ENCODE results near the gene TP53BP2.

DNA sequence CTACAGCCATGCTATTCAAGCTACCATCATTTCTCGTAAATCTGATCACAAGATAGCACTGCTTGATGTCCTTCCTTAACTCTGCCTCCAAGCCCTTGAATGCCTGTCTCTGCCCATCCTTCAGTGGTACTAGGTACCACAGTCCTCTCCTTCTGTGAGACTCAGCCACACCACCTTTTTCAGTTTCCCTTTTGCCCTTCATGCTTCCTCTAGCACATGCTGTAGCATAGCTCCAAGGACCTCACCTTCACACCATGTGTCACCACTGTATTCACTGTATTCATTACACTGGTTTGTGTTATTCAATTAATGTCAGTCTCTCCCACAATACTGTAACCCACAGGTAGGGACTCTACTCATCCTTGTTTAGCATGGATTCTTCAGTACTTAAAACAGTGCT is 8.0 kb upstream of the TP53BP2 start:
- TF ChIP-seq, protein P1, sequence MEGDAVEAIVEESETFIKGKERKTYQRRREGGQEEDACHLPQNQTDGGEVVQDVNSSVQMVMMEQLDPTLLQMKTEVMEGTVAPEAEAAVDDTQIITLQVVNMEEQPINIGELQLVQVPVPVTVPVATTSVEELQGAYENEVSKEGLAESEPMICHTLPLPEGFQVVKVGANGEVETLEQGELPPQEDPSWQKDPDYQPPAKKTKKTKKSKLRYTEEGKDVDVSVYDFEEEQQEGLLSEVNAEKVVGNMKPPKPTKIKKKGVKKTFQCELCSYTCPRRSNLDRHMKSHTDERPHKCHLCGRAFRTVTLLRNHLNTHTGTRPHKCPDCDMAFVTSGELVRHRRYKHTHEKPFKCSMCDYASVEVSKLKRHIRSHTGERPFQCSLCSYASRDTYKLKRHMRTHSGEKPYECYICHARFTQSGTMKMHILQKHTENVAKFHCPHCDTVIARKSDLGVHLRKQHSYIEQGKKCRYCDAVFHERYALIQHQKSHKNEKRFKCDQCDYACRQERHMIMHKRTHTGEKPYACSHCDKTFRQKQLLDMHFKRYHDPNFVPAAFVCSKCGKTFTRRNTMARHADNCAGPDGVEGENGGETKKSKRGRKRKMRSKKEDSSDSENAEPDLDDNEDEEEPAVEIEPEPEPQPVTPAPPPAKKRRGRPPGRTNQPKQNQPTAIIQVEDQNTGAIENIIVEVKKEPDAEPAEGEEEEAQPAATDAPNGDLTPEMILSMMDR (conservative IDR thresholded peaks at IDR 0.05; ENCODE audit: low read length): no peak
- TF ChIP-seq EZH2phosphoT487 (IDR thresholded peaks at IDR 0.05; ENCODE audit: borderline replicate concordance, low read depth, low read length): no peak

Data from OCI-LY7 (cell line).